ENCODE results near the gene BRME1. TPM values are rescaled to one million over a fixed set of nuclear protein-coding genes. Genes with fewer than 3 reads are reported as not detected.

Gene BRME1
- total RNA-seq, 1 donor from 2014 or later = 12.0 TPM

DNA sequence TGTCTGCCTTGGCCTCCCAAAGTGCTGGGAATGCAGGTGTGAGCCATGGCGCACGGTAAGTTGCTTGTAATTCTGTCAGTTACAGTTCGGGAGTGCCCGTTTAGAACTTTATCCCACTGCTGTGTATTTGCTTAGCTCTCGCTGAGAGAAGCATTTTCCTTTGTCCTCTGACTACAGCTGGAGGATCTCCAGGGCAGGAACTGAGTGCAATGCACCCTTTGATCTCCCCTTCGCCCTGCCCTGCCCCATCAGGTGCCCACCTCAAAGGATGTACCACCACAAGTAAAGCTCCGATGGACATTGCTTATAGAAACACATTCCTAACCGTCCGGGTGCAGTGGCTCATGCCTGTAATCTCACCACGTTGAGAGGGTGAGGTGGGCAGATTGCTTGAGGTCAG is 6.5 kb downstream of the BRME1 start:
- Histone ChIP-seq H3K27me3 (no peaks in the 10 kb centered on the region), H3K27ac (no peak overlapping the region), H3K4me1 (no peaks in the 10 kb centered on the region), H3K9me3 (no peaks in the 10 kb centered on the region), H3K4me3 (no peak overlapping the region), H3K36me3 (no peaks in the 10 kb centered on the region)
- intact Hi-C loops (cut with DNase I) = no loop called here
- no peak for DNase-seq (ENCODE audit: extremely low spot score in 2 of 2)
- TF ChIP-seq POLR2AphosphoS5 (IDR thresholded peaks at IDR 0.05; ENCODE audit: insufficient read depth in 1 of 2, low read depth in 1 of 2) (no peak), POLR2A (IDR thresholded peaks at IDR 0.05) (no peak)
- TF ChIP-seq, protein P1, sequence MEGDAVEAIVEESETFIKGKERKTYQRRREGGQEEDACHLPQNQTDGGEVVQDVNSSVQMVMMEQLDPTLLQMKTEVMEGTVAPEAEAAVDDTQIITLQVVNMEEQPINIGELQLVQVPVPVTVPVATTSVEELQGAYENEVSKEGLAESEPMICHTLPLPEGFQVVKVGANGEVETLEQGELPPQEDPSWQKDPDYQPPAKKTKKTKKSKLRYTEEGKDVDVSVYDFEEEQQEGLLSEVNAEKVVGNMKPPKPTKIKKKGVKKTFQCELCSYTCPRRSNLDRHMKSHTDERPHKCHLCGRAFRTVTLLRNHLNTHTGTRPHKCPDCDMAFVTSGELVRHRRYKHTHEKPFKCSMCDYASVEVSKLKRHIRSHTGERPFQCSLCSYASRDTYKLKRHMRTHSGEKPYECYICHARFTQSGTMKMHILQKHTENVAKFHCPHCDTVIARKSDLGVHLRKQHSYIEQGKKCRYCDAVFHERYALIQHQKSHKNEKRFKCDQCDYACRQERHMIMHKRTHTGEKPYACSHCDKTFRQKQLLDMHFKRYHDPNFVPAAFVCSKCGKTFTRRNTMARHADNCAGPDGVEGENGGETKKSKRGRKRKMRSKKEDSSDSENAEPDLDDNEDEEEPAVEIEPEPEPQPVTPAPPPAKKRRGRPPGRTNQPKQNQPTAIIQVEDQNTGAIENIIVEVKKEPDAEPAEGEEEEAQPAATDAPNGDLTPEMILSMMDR (IDR thresholded peaks at IDR 0.05) = no peak

DNA sequence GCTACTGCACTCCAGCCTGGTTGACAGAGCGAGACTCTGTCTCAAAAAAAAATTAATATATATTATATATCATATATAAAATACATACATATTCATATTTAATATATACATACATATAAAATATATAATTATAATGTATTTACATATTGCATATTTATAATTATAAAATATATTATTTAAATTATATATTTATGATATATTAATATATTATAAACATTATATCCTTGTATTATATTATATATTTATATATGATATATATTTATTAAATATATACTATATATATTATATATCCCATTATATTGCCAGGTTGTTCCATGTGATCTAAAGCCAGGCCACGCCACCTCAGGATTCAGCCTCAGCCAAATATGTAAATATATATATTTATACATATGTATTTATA is 9.7 kb downstream of the BRME1 start:
- Histone ChIP-seq H3K4me1 (no peaks in the 10 kb centered on the region), H3K9me3 (no peaks in the 10 kb centered on the region), H3K27ac (no peak overlapping the region), H3K27me3 (no peaks in the 10 kb centered on the region), H3K36me3 (no peaks in the 10 kb centered on the region), H3K4me3 (no peak overlapping the region)
- TF ChIP-seq POLR2A (IDR thresholded peaks at IDR 0.05) = no peak
- TF ChIP-seq, protein P1 (IDR thresholded peaks at IDR 0.05) = no peak
- TF ChIP-seq POLR2AphosphoS5 (IDR thresholded peaks at IDR 0.05; ENCODE audit: insufficient read depth in 1 of 2, low read depth in 1 of 2) = no peak
- DNase-seq (ENCODE audit: extremely low spot score in 2 of 2) = no peak
- intact Hi-C loops (cut with DNase I) = no loop called here

DNA sequence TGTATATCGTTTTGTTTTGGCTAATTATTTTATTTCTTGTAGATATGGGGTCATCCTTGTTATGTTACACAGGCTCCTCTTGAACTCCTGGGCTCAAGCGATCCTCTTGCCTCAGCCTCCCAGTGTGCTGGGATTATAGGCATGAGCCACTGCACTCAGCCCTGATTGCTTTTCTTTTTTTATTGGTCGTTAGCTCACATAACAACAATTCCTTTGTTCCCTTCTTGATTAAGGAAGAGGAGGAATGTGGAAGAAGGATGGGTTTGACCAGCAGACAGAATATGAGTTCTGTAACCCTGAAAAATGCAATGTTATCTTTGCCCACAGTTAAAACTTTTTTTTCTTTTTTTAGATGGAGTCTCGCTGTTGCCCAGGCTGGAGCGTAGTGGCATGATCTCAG is 11.4 kb downstream of the BRME1 start:
- Histone ChIP-seq H3K27ac (no peak overlapping the region), H3K36me3 (no peaks in the 10 kb centered on the region), H3K4me3 (no peak overlapping the region), H3K9me3 (no peaks in the 10 kb centered on the region), H3K27me3 (no peaks in the 10 kb centered on the region), H3K4me1 (no peaks in the 10 kb centered on the region)
- TF ChIP-seq POLR2A (IDR thresholded peaks at IDR 0.05) (no peak), POLR2AphosphoS5 (IDR thresholded peaks at IDR 0.05; ENCODE audit: insufficient read depth in 1 of 2, low read depth in 1 of 2) (no peak)
- TF ChIP-seq, protein P1 (IDR thresholded peaks at IDR 0.05) = no peak
- intact Hi-C loops (cut with DNase I) = no loop called here
- no peak for DNase-seq (ENCODE audit: extremely low spot score in 2 of 2)

DNA sequence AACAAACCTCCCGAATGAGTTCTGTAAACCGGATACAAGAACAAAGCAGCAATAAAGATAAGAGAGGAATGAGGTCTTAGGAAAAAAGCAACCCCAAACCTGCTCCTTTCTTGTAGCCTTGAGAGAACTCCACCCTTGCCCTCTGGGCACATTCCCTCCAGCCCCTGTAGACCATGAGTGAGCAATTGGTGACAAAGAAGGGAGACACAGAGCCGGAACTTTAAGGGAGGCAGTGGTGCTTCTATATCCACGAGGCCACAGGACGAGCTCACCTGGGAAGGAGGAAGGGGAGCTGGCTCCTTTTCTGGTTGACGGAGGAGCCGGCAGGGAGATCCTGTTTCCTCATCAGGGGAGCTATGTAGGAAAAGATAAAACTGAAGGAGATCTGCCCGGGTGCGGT is 13.0 kb downstream of the BRME1 start:
- TF ChIP-seq, protein P1 (IDR thresholded peaks at IDR 0.05) = no peak
- TF ChIP-seq POLR2AphosphoS5 (IDR thresholded peaks at IDR 0.05; ENCODE audit: insufficient read depth in 1 of 2, low read depth in 1 of 2) (no peak), POLR2A (IDR thresholded peaks at IDR 0.05) (no peak)
- Histone ChIP-seq H3K36me3 (no peaks in the 10 kb centered on the region), H3K4me3 (no peak overlapping the region), H3K4me1 (peaks cover 7% of the 10 kb centered on the region), H3K27me3 (no peaks in the 10 kb centered on the region), H3K27ac (no peak overlapping the region), H3K9me3 (no peaks in the 10 kb centered on the region)
- DNase-seq (ENCODE audit: extremely low spot score in 2 of 2) = no peak
- intact Hi-C loops (cut with DNase I) = no loop called here

DNA sequence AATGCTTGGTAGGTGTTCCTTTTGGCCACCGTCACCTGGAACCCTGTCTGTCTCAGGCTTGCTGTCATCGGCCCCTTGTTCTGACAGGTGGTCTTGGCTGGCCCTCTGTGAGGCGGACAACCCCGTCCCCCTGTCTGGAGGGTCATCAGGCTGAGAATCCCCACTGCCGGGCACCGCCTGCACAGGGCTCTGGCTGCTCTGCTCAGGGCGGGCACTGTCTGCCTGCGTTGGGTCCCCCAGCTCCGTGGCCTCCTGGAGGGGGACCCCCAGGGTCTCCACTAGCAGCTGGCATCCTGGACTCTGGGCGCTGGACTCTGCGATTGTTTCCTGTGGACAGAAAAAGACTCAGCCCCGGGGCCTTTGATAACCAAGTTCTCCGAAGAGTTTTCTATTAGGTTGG is 15.8 kb downstream of the BRME1 start:
- Histone ChIP-seq H3K36me3 (no peaks in the 10 kb centered on the region), H3K9me3 (no peaks in the 10 kb centered on the region), H3K4me1 (peaks cover 33% of the 10 kb centered on the region), H3K27me3 (no peaks in the 10 kb centered on the region), H3K4me3 (no peak overlapping the region), H3K27ac (no peak overlapping the region)
- TF ChIP-seq POLR2A (IDR thresholded peaks at IDR 0.05) (no peak), POLR2AphosphoS5 (IDR thresholded peaks at IDR 0.05; ENCODE audit: insufficient read depth in 1 of 2, low read depth in 1 of 2) (no peak)
- TF ChIP-seq, protein P1 (IDR thresholded peaks at IDR 0.05) = no peak
- intact Hi-C loops (cut with DNase I) = no loop called here
- no peak for DNase-seq (ENCODE audit: extremely low spot score in 2 of 2)
